Adrenal gland (tissue), 12 donors: ENCODE measurements around the gene DOCK1. TPM values are rescaled to one million over a fixed set of nuclear protein-coding genes. Genes with fewer than 3 reads are reported as not detected.

Experiments used
- DNase-seq, 7 donors: peaks; one replicate each; pipeline ENCODE4 v3.0.0-alpha.2; 2019 to 2020
- H3K27ac ChIP-seq, 5 donors: fragments of 200-600 bp; sonication (generic) in 4 of 5; 1 replicate in 3 of 5; 2 replicates in 2 of 5; pipeline versions ENCODE4 v1.5.1 to v1.8.0; 2016 to 2020; ENCODE audit warnings: mild to moderate bottlenecking in 1 of 5
- H3K27me3 ChIP-seq: fragments of 200-600 bp; 2 replicates; pipeline ENCODE4 v1.8.0; 2021
- H3K36me3 ChIP-seq, 2 donors: fragments of 200-600 bp; replicated peaks in 1 of 2; 1 replicate in 1 of 2; 2 replicates in 1 of 2; pipeline versions ENCODE4 v1.5.1 to v1.8.0; 2018 to 2022
- H3K4me1 ChIP-seq, 2 donors: fragments of 200-600 bp; replicated peaks in 1 of 2; 1 replicate in 1 of 2; 2 replicates in 1 of 2; pipeline versions ENCODE4 v1.5.1 to v1.8.0; 2018 to 2021
- H3K4me3 ChIP-seq, 4 donors: fragments of 200-600 bp; sonication (generic) in 3 of 4; one replicate each; pipeline ENCODE4 v1.5.1; 2016 to 2018
- H3K9me3 ChIP-seq, 3 donors: fragments of 200-600 bp; sonication (generic) in 1 of 3; replicated peaks in 1 of 3; 1 replicate in 2 of 3; 2 replicates in 1 of 3; pipeline versions ENCODE4 v1.5.1 to v1.8.0; 2016 to 2021
- CTCF ChIP-seq, 6 experiments: fragments of 450-650 bp in 4 of 6; fragments of 200-600 bp in 2 of 6; sonication (generic) in 1 of 6; IDR thresholded peaks; 1 replicate in 5 of 6; 2 replicates in 1 of 6; pipeline versions ENCODE4 v1.5.1 to v1.8.0; 2016 to 2021; ENCODE audit warnings: antibody characterized with exemption in 6 of 6, mild to moderate bottlenecking in 2 of 6, moderate library complexity in 1 of 6
- POLR2A ChIP-seq, 2 donors: fragments of 450-650 bp; IDR thresholded peaks; one replicate each; pipeline ENCODE4 v1.6.1; 2017; ENCODE audit warnings: antibody characterized with exemption in 2 of 2, mild to moderate bottlenecking in 2 of 2, moderate library complexity in 1 of 2
- WGBS, 4 donors: extraction: QIAGEN DNeasy Blood & Tissue Kit in 2 of 4; methylation state at CpG; one replicate each; pipeline versions ENCODE4 v1.1.5 to v1.1.7; 2013 to 2017; 5-methylcytosine and 5-hydroxymethylcytosine counted together
- intact Hi-C, 2 donors: fragments of 100-400 bp; cut with DNase I; formaldehyde crosslinking; loops; one replicate each; pipeline versions ENCODE4 v1.14.1 to v1.15.0; 2022 to 2023
- polyA plus RNA-seq, 3 donors: library from polyadenylated mRNA; stranded (reverse); fragments of 200-250 nt in 2 of 3; fragments of 350-450 nt in 1 of 3; fragmentation: Illumina TruSeq in 1 of 3; extraction: RNeasy Lipid Tissue Mini Kit (QIAGEN cat#74804) in 1 of 3; gene quantifications; one replicate each; pipeline ENCODE4 v1.2.3, GENCODE V29; 2013 to 2014
- total RNA-seq, 9 donors: library from RNA; depleted of rRNA in 4 of 9; stranded (reverse); fragments of >200 nt in 4 of 9; fragments of 120-200 nt in 1 of 9; fragmentation: NEBNext Ultra II Directional in 1 of 9; extraction: Animal tissue kit (Norgen Biotek cat#: 25700) in 1 of 9; gene quantifications; one replicate each; pipeline versions ENCODE4 v1.1.0 to v1.2.4, GENCODE V29; 2013 to 2023
- donor health status: healthy with polysubstance abuse.
- donor health status: Bipolar disorder and iron deficiency.
- donor health status: DM: yes; HTN: yes; CAD: no.
- donor health status: DM: no; HTN: no; CAD: no.
- donor health status: DM: no; HTN: no; CAD: no.
- donor health status: DM: yes; HTN: yes; CAD: no.

The DOCK1 gene
- total and polyA plus RNA-seq, 12 donors: 8.1 to 30.4 (median 21.6) TPM

- WGBS, 4 donors: 83 to 89% (median 86%) methylated on average over 4 of the region's 4 CpGs
- H3K4me3 ChIP-seq: no peak overlapping the region
These were observed 545.4 kb downstream of the DOCK1 start for GRCh38 chr10:127450644-127451043.

GRCh38 chr10:127451628-127452027 is 546.4 kb downstream of the DOCK1 start:
- WGBS, 4 donors: 87 to 90% (median 89%) methylated on average over 4 of the region's 4 CpGs
- H3K36me3 ChIP-seq: peaks cover 0 to 3% of the 10 kb centered on the region in 2 donors
- H3K27me3 ChIP-seq: no peaks in the 10 kb centered on the region
- no peak overlapping the region for H3K27ac ChIP-seq
- TF ChIP-seq CTCF (IDR thresholded peaks at IDR 0.05): no peak
- H3K4me1 ChIP-seq: no peaks in the 10 kb centered on the region
- H3K4me3 ChIP-seq: no peak overlapping the region
- DNase-seq: no peak
- no peaks in the 10 kb centered on the region for H3K9me3 ChIP-seq
- intact Hi-C loops: no loop called here

More at GRCh38 chr10:127450644-127451043, 545.4 kb downstream of the DOCK1 start:
- H3K4me1 ChIP-seq: no peaks in the 10 kb centered on the region
- H3K27me3 ChIP-seq: no peaks in the 10 kb centered on the region
- TF ChIP-seq CTCF (IDR thresholded peaks at IDR 0.05) (no peak), POLR2A (IDR thresholded peaks at IDR 0.05) (no peak)
- peaks cover 0 to 5% of the 10 kb centered on the region in 2 donors for H3K36me3 ChIP-seq
- intact Hi-C loops: no loop called here
- no peaks in the 10 kb centered on the region for H3K9me3 ChIP-seq
- no peak for DNase-seq
- H3K27ac ChIP-seq: no peak overlapping the region

GRCh38 chr10:127452568-127452967 is 547.3 kb downstream of the DOCK1 start:
- intact Hi-C loops: no loop called here
- Histone ChIP-seq H3K27me3 (no peaks in the 10 kb centered on the region), H3K36me3 (peaks cover 0 to 3% of the 10 kb centered on the region in 2 donors), H3K4me1 (no peaks in the 10 kb centered on the region), H3K4me3 (no peak overlapping the region), H3K27ac (no peak overlapping the region), H3K9me3 (no peaks in the 10 kb centered on the region)
- WGBS, 4 donors: 77 to 89% (median 82%) methylated on average over 3 of the region's 3 CpGs
- TF ChIP-seq POLR2A (IDR thresholded peaks at IDR 0.05): no peak
- no peak for TF ChIP-seq CTCF (IDR thresholded peaks at IDR 0.05)
- DNase-seq: no peak

GRCh38 chr10:127453706-127454105 is 548.5 kb downstream of the DOCK1 start:
- no peak overlapping the region for H3K27ac ChIP-seq
- H3K9me3 ChIP-seq: no peaks in the 10 kb centered on the region
- intact Hi-C loops: no loop called here
- H3K4me3 ChIP-seq: no peak overlapping the region
- DNase-seq: no peak
- H3K27me3 ChIP-seq: no peaks in the 10 kb centered on the region
- TF ChIP-seq POLR2A (IDR thresholded peaks at IDR 0.05) (no peak), CTCF (IDR thresholded peaks at IDR 0.05) (no peak)
- H3K36me3 ChIP-seq: no peaks in the 10 kb centered on the region
- H3K4me1 ChIP-seq: no peaks in the 10 kb centered on the region
- 83 to 88% (median 85%) methylated on average over 8 of the region's 8 CpGs for WGBS, 4 donors
